HG03565 (cell line): ENCODE data around the gene CBFA2T3.
A peak's percentile ranks its signal among the peaks of the same experiment; 100 is the strongest.
"Not testable (repeated sequence)": the region's sequence is repeated elsewhere in the genome, so short reads cannot be mapped to it uniquely, and the experiment has no call there.

ENCODE experiments used
- ATAC-seq: cut with Tn5 transposase; IDR thresholded peaks from one replicate; pipeline ENCODE4 v1.9.1; 2021; ENCODE audit warnings: mild to moderate bottlenecking, moderate library complexity; ENCODE audit not compliant: unreplicated experiment

CBFA2T3 gene

GRCh38 chr16:88977018-88977811, at the start of gene CBFA2T3:
Gene CBFA2T3 (minus strand): TSS chr16:88977207. CDS start chr16:88976807, 400 bp downstream.
- no peak for ATAC-seq

- ATAC-seq, result peak; percentile 77
Measured at GRCh38 chr16:89026121-89026612, 49.2 kb upstream of the CBFA2T3 start.

- no peak for ATAC-seq
Measured at GRCh38 chr16:89025636-89026035, 48.6 kb upstream of the CBFA2T3 start.

- ATAC-seq, result no peak
Measured at GRCh38 chr16:89024546-89025060, 47.6 kb upstream of the CBFA2T3 start.

- ATAC-seq, result no peak
Measured at GRCh38 chr16:89023621-89024511, 46.9 kb upstream of the CBFA2T3 start.

GRCh38 chr16:89023151-89023551, 46.1 kb upstream of the CBFA2T3 start:
- ATAC-seq, result no peak

GRCh38 chr16:89022051-89022836, 45.2 kb upstream of the CBFA2T3 start:
- no peak for ATAC-seq

GRCh38 chr16:89020925-89021595, 44.1 kb upstream of the CBFA2T3 start:
- no peak for ATAC-seq

- no peak for ATAC-seq
Measured at GRCh38 chr16:89020068-89020924, 43.3 kb upstream of the CBFA2T3 start.

GRCh38 chr16:89019511-89019910, 42.5 kb upstream of the CBFA2T3 start:
- ATAC-seq, result no peak

- ATAC-seq, result no peak
Measured at GRCh38 chr16:89018282-89019158, 41.5 kb upstream of the CBFA2T3 start.

GRCh38 chr16:89017543-89018281, 40.7 kb upstream of the CBFA2T3 start:
- ATAC-seq, result no peak

GRCh38 chr16:89016561-89016960, 39.6 kb upstream of the CBFA2T3 start:
- ATAC-seq, result not testable (repeated sequence)

GRCh38 chr16:89015271-89015859, 38.4 kb upstream of the CBFA2T3 start:
- no peak for ATAC-seq

- ATAC-seq, result no peak
Measured at GRCh38 chr16:89014403-89015230, 37.6 kb upstream of the CBFA2T3 start.

GRCh38 chr16:89013692-89014402, 36.8 kb upstream of the CBFA2T3 start:
- no peak for ATAC-seq
